ENCODE data around the gene RAB11A. TPM values are rescaled to one million over a fixed set of nuclear protein-coding genes. Genes with fewer than 3 reads are reported as not detected.

RAB11A gene
- total RNA-seq, 2 experiments from 2014 or later: 130 to 197 TPM

DNA sequence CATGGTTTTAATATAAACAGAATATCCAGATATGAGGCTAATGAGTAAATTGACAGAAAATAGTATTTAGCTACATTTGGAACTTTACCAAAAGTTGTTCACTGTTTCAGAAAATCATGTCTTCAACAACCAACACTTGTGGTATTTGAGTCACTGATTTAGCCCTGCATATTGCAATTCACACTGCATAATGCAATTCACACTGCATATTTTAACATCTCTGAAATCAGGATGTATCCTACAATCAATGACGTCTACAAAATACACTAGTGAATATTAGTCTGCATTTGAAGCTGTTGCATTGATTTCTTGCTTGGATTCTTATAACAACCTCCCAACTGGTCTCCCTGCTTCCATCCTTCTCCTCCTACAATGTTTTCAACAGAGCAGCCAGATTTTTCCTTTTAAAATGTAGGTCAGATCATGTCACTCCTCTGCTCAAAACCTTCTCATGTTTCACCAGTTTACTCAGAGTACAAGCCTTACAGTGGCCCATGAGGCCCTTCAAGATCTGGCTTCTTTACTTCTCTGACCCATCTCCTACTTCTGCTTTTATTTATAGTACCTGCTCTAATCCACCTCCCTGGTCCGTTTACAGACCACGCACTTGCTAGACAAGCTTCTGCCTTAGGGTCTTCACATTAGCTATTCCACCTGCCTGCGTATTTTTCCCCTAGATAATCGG lies 11.4 kb upstream of the RAB11A start:
- no peak for DNase-seq (ENCODE audit: low spot score)
- H3K4me2 ChIP-seq (ENCODE audit: low read length): no peak overlapping the region
- H3K4me3 ChIP-seq (ENCODE audit: low read depth, low read length, poor library complexity, severe bottlenecking): no peak overlapping the region
- CTCF ChIA-PET (ENCODE audit: unreplicated experiment): no interaction called here
- H3K9me2 ChIP-seq (ENCODE audit: insufficient read depth, low read length): no peaks in the 10 kb centered on the region
- no peaks in the 10 kb centered on the region for H3K79me2 ChIP-seq (ENCODE audit: insufficient read depth, low read depth, low read length)
- no peak for TF ChIP-seq EZH2phosphoT487 (IDR thresholded peaks at IDR 0.05; ENCODE audit: borderline replicate concordance, low read depth, low read length)
- no peak for TF ChIP-seq CTCF (conservative IDR thresholded peaks at IDR 0.05; ENCODE audit: low read length)
- BruUV-seq (replicated peaks): no TSS peak
- no peak overlapping the region for H3K27ac ChIP-seq (ENCODE audit: low read depth, low read length, poor library complexity, severe bottlenecking)
- no peaks in the 10 kb centered on the region for H3K9me3 ChIP-seq (ENCODE audit: low read length)
- POLR2A ChIA-PET: interaction anchor here (1.2 kb wide), 1 partner anchor 70 kb away, joined by 3 read pairs; no protein-coding TSS in a partner anchor
- H4K20me1 ChIP-seq (ENCODE audit: insufficient read depth, low read length): no peaks in the 10 kb centered on the region
- no peak overlapping the region for H2AFZ ChIP-seq (ENCODE audit: low read length)
- intact Hi-C loops (cut with micrococcal nuclease; ENCODE audit: unreplicated experiment): loop anchor here (2.0 kb wide), 1 partner anchor 219 kb away; no protein-coding TSS in a partner anchor
- no peaks in the 10 kb centered on the region for H3K36me3 ChIP-seq (ENCODE audit: insufficient read depth, low read length)
- peaks cover 2% of the 10 kb centered on the region for H3K4me1 ChIP-seq (ENCODE audit: insufficient read depth, low read length, poor library complexity, severe bottlenecking)

- DNase-seq (ENCODE audit: low spot score): peak; percentile 78
- no peaks in the 10 kb centered on the region for H3K9me3 ChIP-seq (ENCODE audit: low read length)
- H4K20me1 ChIP-seq (ENCODE audit: insufficient read depth, low read length): no peaks in the 10 kb centered on the region
- POLR2A ChIA-PET: interaction anchor here (0.6 kb wide), 1 partner anchor 181 kb away, joined by 3 read pairs; no protein-coding TSS in a partner anchor
- intact Hi-C loops (cut with micrococcal nuclease; ENCODE audit: unreplicated experiment): no loop called here
- BruUV-seq (replicated peaks): no TSS peak
- no peaks in the 10 kb centered on the region for H3K36me3 ChIP-seq (ENCODE audit: insufficient read depth, low read length)
- no peaks in the 10 kb centered on the region for H3K9me2 ChIP-seq (ENCODE audit: insufficient read depth, low read length)
- TF ChIP-seq EZH2phosphoT487 (IDR thresholded peaks at IDR 0.05; ENCODE audit: borderline replicate concordance, low read depth, low read length) (no peak), CTCF (conservative IDR thresholded peaks at IDR 0.05; ENCODE audit: low read length) (peak; percentile 87)
- peak overlapping the region; percentile 30 for H3K27ac ChIP-seq (ENCODE audit: low read depth, low read length, poor library complexity, severe bottlenecking)
- peak overlapping the region; percentile 93 for H2AFZ ChIP-seq (ENCODE audit: low read length)
- CTCF ChIA-PET (ENCODE audit: unreplicated experiment): interaction anchor here (1.1 kb wide), 1 partner anchor 224 kb away, joined by 3 read pairs; no protein-coding TSS in a partner anchor
- H3K4me3 ChIP-seq (ENCODE audit: low read depth, low read length, poor library complexity, severe bottlenecking): peak overlapping the region; percentile 14
- peaks cover 10% of the 10 kb centered on the region for H3K4me1 ChIP-seq (ENCODE audit: insufficient read depth, low read length, poor library complexity, severe bottlenecking)
- peak overlapping the region; percentile 55 for H3K4me2 ChIP-seq (ENCODE audit: low read length)
- H3K79me2 ChIP-seq (ENCODE audit: insufficient read depth, low read depth, low read length): no peaks in the 10 kb centered on the region
Observed at GRCh38 chr15:65862682-65863081, 6.6 kb upstream of the RAB11A start.

DNA sequence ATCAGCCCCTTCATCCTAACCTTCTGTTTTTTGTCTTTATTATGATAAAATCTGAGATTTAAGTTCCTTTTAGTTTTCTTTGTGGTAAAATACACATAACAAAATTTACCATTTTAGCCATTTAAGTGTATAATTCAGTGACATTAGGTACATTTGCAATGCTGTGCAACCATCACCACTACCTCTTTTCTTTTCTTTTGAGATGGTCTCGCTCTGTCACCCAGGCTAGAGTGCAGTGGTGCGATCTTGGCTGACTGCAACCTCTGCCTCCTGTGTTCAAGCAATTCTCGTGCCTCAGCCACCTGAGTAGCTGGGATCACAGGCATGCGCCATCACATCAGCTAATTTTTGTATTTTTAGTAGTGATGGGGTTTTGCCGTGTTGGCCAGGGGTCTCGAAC lies 6.2 kb upstream of the RAB11A start:
- no peaks in the 10 kb centered on the region for H3K9me3 ChIP-seq (ENCODE audit: low read length)
- no peaks in the 10 kb centered on the region for H4K20me1 ChIP-seq (ENCODE audit: insufficient read depth, low read length)
- H3K4me2 ChIP-seq (ENCODE audit: low read length): peak overlapping the region; percentile 55
- TF ChIP-seq CTCF (conservative IDR thresholded peaks at IDR 0.05; ENCODE audit: low read length) (no peak), EZH2phosphoT487 (IDR thresholded peaks at IDR 0.05; ENCODE audit: borderline replicate concordance, low read depth, low read length) (no peak)
- CTCF ChIA-PET (ENCODE audit: unreplicated experiment): interaction anchor here (1.1 kb wide), 1 partner anchor 225 kb away, joined by 3 read pairs; no protein-coding TSS in a partner anchor
- peak overlapping the region; percentile 93 for H2AFZ ChIP-seq (ENCODE audit: low read length)
- H3K27ac ChIP-seq (ENCODE audit: low read depth, low read length, poor library complexity, severe bottlenecking): peak overlapping the region; percentile 30
- no peaks in the 10 kb centered on the region for H3K79me2 ChIP-seq (ENCODE audit: insufficient read depth, low read depth, low read length)
- no peaks in the 10 kb centered on the region for H3K36me3 ChIP-seq (ENCODE audit: insufficient read depth, low read length)
- no peaks in the 10 kb centered on the region for H3K9me2 ChIP-seq (ENCODE audit: insufficient read depth, low read length)
- DNase-seq (ENCODE audit: low spot score): peak; percentile 20
- H3K4me1 ChIP-seq (ENCODE audit: insufficient read depth, low read length, poor library complexity, severe bottlenecking): peaks cover 10% of the 10 kb centered on the region
- H3K4me3 ChIP-seq (ENCODE audit: low read depth, low read length, poor library complexity, severe bottlenecking): peak overlapping the region; percentile 14
- POLR2A ChIA-PET: interaction anchor here (0.6 kb wide), 1 partner anchor 181 kb away, joined by 3 read pairs; no protein-coding TSS in a partner anchor
- intact Hi-C loops (cut with micrococcal nuclease; ENCODE audit: unreplicated experiment): no loop called here
- BruUV-seq (replicated peaks): no TSS peak

Measured in OCI-LY7 (cell line).